HG03442 (cell line): ENCODE measurements around the gene TBL1X.
"Not testable (repeated sequence)": the region's sequence is repeated elsewhere in the genome, so short reads cannot be mapped to it uniquely, and the experiment has no call there.

Experiments
- ATAC-seq: cut with Tn5 transposase; IDR thresholded peaks from one replicate; pipeline ENCODE4 v1.9.1; 2021; ENCODE audit warnings: mild to moderate bottlenecking, moderate library complexity; ENCODE audit not compliant: unreplicated experiment

The TBL1X gene

DNA sequence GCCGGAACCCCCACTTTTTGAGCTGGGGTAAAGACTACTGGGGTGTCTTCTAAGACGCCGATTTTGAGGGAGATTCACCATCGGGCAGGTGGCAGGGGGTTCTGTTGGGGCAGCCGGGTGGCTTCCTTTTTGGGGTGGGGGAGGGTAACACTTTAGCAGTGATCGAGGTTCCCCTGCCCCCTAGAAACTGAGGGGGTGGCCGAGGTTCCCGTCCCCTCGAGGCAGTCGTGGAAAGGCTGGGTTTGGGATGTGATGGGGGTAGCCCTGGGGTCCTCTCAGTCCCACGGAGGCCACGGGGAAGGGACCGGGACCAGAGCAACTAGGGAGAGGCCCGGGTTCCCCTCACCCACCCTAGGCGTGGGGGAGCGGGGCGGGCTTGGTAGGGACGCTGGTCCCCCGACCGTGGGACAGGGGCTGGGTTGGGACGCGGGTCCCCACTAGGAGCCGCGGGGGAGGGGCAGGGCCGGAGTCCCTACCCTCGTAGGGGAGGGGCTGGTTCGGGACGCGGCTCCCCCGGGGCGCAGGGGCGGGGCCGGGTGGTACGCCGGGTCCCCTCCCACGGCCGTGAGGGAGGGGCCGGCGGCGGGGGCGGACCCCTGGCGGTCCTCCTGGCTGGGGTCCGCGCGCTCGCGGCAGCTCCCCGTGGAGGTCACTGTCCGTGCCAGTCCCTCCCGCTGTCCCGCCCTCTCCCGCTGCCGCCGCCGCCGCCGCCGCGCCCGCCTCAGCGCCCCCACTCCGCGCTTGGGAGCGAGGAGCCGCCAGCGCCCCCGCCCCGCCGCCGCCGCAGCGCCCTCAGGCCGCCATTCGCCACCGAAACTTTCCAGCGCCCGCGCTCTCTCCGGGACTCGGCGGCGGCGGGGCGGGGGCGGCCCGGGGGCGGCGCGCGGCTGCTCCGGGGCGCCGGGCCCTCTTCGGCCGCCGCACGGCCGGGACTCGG, at the start of gene TBL1X:
TSS of gene TBL1X (plus strand) at position 624 of the 937 bp plus-strand sequence. CDS start 188,529 bp downstream, outside the sequence.
- ATAC-seq, result no peak

DNA sequence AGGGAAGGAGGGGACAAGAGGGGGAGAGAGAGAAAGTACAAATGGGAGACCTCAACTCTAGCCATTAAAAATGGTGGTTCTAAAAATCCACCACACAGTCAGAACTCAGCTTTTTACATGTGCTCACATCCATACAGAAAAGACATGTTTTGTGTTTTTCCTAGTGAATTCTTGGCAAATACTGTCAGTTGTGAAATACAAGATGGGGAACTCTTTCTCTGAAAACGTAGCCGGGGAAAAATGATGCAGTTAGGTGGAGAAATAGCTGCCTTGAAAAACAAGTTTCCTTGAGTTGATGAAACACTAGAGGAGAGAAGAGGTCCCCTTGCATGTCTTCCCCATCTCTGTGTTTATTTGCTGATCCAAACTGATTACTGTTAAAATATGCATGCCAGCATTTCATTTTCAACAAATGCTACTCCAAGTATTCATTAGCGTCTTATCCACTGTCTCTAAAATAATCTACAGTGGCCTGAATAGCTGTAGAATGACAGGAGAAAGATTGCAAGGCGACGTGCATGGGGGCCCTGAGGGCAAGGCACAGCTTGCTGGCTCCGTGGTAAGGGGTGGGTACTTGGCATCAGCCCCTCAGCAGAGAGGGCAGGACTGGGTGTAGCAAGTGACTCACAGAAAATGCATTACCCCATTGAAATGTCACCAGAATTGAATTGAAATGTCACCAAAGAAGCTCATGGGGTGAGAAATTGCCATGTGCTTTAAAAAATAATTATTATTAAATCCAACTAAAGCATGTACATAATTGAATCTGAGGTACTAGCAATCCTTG, 48.1 kb upstream of the TBL1X start:
- ATAC-seq, result no peak

DNA sequence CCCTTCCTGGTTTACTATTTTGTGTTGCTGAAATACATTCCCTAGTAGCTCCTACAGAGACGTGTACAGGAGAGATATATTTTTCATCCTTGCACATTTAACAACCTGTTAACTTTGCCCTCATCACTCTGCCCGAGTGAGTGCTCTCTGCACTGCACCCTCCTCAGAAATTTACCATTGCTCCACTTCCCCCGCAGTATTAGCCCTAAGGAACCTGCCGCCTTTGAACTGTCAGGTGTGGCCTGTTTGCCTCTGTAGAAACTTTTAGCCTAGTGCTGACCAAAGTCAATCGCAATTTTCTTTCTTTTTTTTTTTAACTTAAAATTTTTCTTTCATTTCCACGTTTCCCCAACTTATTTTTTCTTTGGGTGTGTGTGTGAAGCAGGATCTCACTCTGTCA, 46.6 kb upstream of the TBL1X start:
- no peak for ATAC-seq

- ATAC-seq, result no peak
These were observed 44.3 kb upstream of the TBL1X start for GRCh38 chrX:9420275-9421265.

DNA sequence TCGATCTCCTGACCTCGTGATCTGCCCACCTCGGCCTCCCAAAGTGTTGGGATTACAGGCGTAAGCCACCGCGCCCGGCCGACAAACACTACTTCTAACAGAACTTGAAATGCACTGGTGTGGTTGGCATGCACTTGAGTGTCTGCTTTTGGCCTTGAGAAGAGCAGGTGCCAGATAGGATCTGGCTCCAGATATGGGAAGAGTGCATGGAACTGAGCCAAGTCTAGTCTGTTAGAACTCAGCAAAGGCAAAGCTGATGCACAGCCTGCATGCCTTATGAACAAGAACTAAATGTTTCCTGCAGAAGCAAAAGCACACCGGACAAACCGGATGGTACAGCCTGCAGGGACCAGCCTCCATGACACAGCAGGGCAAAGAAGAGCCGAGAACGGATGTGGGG, 35.1 kb upstream of the TBL1X start:
- no peak for ATAC-seq

DNA sequence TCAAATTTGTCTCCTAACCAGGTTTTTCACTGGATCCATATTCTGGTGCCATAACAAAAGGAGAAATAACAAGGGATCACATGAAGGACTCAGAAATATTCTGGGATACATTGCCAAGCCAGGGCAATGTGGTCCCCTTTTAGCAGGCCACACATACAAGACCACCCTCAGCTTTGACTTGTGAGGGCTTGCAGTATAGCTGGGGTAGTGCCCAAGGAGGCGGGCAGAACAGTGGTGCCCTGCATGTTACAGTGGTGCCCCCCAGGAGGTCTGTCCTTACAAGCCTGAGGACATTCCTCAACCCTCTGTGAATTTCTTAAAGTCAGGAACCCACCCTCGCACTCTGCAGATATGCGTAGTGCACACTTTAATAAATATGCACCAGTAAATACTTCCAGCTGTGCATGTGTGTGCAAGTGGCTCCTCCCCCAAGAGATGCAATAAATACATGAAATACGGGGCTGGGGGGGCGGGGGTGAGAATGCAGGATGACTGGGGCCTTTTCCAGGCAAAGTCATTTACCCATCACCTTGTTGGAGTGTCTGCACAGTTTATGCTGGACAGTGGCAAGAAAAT, 34.4 kb upstream of the TBL1X start:
- ATAC-seq, result no peak

- no peak for ATAC-seq
These were observed 33.6 kb upstream of the TBL1X start for GRCh38 chrX:9431281-9431680.

DNA sequence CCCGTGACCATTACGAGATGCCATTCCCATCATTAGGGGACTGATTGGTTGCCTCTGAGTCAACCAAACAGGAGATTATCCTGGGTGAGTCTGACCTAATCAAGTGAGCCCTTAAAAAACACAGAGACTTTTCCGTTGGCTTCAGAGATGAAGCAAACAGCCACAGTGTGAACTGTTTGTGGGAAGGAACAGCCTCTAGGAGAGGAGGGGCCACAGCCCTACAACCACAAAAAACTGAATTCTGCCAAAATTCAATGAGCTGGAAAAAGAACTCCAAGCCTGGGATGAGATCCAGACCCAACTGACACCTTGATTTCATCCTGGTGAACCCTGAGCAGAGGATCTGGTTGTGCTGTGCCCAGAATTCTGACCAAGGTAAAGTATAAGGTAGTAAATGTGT, 31.3 kb upstream of the TBL1X start:
- ATAC-seq, result no peak

GRCh38 chrX:9434051-9434550, 30.8 kb upstream of the TBL1X start:
- ATAC-seq, result no peak

- not testable (repeated sequence) for ATAC-seq
These were observed 29.8 kb upstream of the TBL1X start for GRCh38 chrX:9435086-9435485.

DNA sequence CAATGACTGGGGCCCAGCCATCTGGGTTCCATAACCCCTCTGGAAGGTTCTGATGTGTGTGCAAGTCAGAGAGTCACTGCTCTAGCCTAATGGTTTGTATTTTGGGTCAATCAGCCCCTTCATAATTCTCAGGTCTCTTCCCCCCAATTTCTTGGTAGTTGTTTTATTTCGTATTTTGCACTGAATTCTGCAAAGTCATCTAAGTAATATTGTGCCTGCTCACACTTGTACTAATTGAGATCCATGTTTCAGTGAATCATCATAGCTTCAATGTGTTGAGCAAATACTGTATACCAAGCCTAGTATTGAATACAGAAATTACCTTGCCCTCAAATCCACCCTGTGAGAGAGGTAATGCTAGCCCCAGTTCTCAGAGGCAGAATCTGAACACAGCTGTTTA, 28.0 kb upstream of the TBL1X start:
- no peak for ATAC-seq

- ATAC-seq, result no peak
These were observed 25.8 kb upstream of the TBL1X start for GRCh38 chrX:9438933-9439494.

- ATAC-seq, result no peak
These were observed 24.6 kb upstream of the TBL1X start for GRCh38 chrX:9440116-9440844.

- no peak for ATAC-seq
These were observed 22.8 kb upstream of the TBL1X start for GRCh38 chrX:9442056-9442455.

- no peak for ATAC-seq
These were observed 21.5 kb upstream of the TBL1X start for GRCh38 chrX:9443327-9443726.

GRCh38 chrX:9447906-9448305, 17.0 kb upstream of the TBL1X start:
- ATAC-seq, result no peak

DNA sequence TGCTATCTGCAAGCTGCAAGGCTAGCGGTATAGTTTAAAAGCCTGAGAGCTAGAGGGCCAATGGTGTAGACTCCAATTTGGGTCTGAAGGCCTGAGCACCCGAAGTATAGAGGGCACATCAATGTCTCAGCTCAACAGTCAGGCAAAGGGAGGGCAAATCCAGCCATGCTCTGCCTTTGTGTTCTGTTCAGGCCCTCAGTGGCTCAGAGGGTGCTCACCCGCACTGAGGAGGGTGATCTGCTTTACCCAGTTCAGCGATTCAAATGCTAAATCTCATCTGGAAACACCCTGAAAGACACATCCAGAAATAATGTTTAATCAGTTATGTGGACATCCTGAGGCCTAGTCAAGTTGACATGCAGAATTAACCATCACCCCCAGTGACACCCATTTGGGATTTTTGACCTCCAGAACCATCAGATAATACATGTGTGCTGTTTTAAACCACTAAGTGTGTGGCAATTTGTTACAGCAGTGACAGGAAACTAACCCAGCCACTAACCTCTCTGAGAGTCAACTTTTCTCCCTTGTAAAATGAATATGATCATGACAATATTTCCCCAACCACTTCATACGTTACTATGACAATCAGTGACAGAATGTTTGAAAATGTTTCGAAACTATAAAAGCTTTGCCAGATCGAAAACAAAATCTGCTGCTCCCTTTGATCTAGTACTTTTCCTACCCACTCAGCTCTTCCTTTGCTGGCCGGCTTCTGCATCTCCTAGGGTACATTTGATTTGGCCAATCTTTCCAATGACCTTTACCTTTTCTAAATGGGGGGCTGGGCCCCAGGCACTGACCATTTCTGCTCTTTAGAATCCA, 8.4 kb upstream of the TBL1X start:
- no peak for ATAC-seq

- not testable (repeated sequence) for ATAC-seq
These were observed 6.8 kb upstream of the TBL1X start for GRCh38 chrX:9458034-9458433.
